HG03457 (cell line): ENCODE data around the gene CDK15.

Experiments used
- ATAC-seq: cut with Tn5 transposase; IDR thresholded peaks from one replicate; pipeline ENCODE4 v1.9.1; 2021; ENCODE audit warnings: moderate number of reproducible peaks; ENCODE audit not compliant: unreplicated experiment

CDK15 gene

DNA sequence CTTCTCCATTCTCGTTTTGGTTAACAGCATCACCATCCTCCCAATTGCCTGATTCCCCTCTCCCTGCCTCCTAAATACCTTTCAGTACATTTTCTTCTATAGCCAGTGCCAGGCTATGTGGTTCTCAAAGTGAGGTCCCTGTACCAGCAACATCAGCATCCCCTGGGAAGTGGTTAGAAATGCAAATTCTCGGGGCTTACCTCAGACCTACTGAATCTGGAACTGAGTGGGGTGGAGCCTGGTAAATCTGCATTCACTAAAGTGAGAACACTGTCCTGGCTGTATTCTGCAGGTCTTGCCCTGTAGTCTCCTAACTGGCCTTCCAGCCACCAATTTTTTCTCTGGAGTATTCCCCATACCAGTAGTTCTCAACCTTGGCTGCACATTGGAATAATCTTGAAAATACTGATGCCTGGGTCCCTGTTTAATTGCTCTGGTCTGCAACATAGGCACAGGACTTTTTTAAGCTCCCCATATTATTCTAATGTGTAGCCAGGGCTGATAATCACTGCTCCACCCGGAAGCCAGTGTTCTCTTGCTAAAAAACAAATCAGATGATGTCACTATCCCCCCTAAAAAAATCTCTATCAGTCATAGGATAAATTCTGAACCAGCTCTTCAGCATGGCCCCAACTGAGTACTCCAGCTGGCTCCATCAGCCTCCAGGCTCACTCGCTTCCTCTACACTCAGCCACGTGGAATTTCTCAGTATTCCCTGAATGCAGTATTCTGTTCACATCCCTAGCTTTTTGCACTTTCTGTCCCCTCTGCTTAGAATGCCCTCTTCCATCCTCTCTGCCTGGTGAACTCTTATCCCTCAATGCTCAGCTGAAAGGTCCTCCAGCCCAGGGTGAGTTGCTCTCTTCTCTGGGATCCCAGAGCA is 98.4 kb downstream of the CDK15 start:
- ATAC-seq, result peak; percentile 90

DNA sequence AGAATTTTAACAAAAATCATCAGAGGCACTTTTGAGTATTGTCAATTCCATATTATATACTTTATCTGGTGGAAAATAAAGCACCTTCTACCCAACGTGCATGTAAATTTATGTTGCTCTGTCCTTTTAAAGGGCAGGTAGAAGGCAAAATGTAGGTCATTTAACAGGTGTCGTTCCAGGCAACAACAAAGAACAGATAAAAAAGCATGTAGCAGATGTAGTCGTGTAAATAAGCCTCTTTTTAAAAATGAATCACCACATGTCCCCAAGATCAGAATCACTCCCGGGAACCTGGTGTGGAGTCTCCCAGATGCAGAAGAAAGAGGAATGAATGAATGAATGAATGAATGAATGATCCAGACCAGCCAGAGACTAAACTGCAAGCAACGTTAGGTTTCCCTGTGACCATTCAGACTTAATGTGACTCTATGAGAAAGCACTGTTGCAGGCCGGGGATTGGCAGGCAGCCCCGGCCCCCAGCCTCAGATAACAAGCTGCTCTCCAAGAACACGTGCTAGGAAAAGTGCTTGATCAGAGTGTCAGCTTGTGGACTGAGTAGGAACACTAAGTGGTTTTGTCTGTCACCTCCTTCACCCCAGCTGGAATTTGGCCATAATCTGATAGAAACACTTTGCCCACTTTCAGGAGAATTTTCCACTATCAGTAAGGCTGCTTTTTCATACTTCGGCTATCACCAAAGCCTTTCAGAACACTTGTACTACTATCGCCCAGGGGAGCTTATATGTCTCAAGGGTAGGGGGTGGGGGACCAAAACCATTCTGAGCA is 100.6 kb downstream of the CDK15 start:
- ATAC-seq, result no peak

DNA sequence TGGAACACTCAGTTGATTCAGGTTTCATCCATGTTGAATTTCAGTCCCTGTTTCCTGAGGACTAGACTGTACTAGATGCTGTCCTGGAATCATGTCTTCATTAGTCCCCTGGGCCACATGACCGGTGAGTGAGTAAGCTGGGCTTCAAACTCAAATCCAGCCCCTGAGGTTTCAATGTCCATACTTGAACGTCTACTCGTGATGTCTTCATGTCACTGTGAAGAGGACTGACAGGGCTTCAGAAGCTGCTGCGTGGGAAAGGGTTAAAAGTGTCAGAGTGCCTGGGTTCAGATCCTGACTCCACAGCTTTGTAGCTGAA is 101.2 kb downstream of the CDK15 start:
- ATAC-seq, result no peak

DNA sequence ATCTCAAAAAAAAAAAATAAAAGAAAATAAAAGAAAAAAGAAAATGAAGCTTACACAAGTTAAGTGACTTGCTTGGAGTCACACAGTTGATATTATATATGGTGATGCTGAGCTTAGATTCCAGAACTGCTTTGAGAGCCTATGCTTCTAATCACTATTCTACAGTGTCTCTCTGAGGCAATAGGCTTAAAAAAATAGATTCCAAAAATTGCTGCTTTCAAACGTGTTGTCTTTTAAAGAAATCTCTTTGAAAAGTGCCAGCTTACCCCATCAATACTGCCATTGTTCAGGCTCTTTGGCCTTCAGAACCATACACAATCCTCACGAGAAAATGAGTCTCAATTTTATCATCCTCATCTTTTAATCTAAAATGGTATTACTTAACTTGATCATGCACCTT is 102.6 kb downstream of the CDK15 start:
- no peak for ATAC-seq

DNA sequence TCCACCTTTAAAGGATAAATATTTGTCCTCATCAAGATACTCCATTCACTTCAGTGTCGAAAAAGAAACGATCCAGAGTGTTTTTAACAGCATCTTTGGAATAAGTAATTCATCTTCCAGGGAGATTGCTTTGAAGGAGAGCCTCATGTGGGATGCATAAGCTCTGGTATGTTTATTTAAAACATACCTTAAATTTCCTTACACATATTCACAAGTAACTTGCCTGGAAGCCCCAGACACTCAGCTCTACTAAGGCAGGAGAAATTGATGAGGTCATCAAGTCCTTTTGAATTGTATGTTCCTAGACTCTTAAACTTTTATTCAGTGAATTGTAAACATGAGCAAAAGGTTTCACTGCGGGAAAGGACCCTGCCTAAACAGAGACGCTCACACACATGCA is 103.0 kb downstream of the CDK15 start:
- ATAC-seq, result no peak

DNA sequence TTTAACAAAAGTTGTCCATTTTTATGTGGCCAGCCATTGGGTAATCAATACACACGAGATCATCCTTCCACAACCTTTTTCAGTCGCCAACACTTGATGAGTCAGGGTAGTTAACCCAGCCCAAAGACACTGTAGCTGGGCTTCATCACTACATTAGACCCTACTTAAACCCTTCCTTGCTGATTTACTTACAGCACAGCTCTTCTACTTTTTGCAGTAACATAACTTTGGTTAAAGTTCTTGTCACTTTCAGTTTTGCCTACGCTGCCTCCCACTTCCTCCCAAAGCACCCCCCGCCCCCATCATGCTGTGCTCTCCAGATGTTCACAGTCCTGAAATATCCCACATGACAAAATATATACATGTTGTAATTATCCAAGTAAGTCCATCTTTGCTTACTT is 103.6 kb downstream of the CDK15 start:
- ATAC-seq, result no peak

DNA sequence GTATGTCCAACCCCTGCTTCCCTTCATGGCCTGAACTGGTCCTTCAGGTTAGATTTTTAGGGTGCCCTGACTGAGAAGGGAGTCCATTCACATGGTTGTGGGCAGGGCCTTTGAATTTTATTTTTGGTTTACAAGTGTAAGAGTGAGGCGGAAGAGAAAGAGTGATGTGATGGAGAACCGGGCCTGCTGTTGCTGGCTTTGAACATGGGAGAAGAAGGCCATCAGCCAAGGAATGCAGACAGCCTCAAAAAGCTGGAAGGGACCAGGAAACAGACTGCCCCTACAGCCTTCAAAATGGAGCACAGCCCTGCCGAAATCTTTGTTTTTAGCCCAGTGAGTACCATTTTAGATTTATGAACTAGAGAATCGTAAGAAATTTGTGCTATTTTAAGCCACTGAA is 105.0 kb downstream of the CDK15 start:
- ATAC-seq, result no peak

DNA sequence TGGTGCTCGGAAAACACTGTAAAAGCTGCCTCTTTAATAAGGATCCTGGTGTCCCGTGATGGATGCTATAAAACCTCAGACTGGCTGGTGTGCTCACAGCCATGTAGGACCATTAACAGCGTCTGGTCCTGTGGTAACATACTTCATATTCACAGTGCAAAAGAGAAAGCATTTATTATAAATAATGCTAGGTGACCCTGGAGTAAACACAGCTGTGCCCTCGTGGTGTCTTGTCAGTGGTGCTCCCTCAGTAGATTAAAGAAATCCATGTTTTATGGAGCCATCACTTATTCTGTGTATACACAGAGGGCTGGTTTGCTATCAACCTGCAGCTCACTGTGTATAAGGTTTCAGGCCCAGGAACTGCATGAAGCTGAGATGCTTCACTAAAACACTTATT is 106.9 kb downstream of the CDK15 start:
- ATAC-seq, result no peak

DNA sequence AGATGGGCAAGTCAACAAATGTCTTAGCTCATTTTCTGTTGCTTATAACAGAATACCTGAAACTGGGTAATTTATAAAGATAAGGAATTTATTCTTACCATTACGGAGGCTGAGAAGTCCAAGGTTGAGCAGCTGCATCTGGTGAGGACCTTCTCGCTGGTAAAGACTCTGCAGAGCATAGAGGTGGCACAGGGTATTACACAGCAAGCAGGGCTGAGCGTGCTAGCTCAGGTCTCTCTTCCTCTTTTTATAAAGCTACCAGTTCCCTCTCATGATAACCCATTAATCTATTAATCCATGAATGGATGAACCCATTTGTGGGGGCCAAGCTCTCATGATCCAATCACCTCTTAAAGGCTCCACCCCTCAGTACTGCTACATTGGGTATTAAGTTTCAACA is 109.1 kb downstream of the CDK15 start:
- ATAC-seq, result no peak

DNA sequence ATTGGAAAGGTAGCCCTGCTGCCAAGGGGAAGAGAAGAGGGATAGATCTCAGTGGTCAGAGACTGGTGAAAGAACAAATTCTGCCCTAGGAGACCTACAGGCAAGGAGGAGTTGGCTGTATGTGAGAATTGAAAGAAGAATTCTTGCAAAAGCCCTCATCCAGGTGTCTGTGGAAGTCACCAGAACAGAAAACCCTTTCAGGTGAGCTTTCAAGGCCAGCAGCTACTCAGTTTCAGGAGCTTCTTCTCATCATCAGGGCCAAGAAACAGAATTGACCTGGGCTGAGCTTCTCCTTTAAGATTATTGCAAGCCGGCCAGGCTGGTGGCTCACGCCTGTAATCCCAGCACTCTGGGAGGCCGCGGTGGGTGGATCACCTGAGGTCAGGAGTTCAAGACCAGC is 110.2 kb downstream of the CDK15 start:
- no peak for ATAC-seq

DNA sequence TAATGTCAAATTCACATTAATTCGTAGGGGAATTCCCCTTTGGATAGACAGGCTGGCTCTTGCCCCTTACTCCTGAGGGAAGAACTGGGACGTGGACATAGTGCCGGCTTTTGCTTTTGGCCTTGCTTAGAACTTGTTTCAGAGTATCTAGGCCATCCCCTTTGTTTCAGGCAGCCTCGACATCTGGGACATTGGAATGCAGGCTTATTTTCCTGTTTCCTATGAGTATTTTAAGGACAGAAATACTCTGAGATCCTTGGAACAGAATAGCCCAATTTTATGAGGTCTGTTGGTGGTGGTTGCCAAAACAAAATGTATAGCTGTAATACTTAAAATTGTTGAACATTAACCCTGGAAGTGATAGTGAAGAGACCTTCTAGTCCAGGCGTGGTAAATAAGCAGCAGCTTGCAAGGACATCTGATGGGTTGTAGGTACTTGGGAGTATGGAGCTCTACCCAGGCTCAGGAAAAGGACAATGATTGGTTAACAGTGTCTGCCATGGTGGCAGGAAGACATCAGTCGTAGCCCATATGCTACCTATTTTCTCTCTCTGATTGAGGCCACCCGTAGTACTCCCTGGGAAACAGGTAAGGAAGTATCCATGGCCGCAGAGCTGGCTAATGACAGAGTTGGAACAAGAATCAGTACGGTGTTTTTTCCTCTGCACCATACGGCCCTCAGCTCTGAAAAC is 112.4 kb downstream of the CDK15 start:
- no peak for ATAC-seq

DNA sequence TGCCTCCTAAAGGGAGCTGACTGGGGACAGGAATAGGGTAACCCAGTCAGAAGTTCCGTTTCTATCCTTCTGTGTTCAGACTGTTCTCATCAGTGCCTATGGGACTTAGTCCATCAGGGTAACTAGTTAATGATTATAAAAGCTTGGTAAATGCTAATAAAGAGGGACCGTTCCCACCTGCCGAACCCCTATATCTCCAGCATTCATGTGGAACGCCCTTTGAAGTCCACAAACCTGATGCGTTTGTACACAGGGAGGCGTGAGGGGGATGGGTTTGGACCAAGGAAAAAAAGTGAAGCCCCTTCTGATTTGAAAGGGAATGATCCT is 112.9 kb downstream of the CDK15 start:
- no peak for ATAC-seq

DNA sequence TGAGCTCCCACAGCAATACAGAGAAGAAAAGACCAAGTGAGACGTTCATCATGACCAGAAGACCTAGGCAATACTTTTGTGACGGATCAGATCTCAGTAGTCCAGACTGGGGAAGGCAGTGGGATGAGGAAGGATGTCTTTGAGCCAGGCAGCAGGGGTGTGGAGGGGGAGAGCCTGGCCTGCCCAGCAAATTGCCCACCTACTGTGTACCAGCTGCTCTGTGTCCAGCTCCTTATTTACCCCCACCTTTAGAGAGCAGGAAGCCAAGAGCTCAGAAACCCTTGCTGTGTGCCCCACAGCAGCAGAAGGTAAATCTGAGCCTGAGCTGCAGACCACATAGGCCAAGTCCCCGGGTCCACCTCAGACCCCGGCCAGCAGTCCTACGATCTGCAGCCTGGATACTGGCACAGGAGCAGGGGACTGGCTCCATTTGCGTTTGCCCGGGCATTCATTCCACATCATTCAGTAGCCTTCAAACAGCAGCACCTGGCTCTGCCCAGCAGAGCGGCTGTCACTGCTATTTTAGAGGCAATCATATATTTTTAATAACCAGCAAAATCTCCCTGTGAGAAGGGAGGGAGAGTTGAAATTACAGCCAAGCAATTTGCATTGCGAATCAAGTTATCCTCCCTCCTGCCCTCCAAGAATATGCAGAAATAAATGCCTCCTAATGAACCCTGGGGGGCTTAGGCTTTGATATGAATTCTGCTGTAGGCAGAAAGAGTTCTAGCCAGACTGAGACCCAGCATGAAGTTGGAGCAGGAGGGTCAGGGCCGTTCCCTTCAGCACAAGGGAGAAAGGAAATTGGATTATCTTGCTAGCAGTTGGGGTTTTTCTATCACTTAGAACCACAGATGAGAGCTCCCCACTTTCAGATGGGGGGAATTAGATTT is 117.3 kb downstream of the CDK15 start:
- no peak for ATAC-seq

DNA sequence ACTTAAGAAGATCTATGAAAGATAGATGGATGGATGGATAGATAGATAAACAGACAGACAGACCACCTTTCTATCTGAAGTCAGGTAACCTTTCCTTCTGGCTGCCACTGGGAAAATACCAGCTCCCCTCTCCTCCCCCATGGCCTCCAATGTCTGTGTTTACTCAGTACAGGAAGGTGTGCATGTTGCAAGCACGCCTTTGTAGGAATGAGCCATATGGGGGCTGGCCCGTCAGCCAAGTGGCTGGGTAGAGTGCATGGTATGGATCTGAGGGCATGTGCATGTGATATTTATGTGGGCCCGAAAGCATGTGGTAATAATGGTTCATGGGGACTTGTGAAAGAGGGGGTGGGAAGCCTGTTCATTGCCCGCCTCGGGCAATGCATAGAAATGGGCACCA is 118.1 kb downstream of the CDK15 start:
- no peak for ATAC-seq

DNA sequence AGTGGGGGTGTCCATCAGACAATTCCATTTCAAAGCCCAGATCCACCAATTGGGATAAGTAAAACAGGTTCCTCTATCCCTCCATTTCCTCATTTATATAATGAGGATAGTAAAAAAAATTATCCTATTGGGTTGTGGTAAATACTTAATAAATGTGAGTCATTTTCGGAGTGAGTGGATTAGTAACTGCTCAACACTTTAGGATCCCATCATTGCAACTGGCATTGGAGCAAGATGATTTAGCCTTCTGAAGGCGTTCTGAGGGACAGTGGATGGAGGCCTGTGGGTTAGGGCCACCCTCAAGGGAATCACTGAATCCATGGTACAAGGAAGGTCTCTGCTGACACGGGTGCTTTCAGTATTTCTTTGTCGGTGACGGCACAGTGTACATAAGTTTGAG is 118.7 kb downstream of the CDK15 start:
- ATAC-seq, result no peak

DNA sequence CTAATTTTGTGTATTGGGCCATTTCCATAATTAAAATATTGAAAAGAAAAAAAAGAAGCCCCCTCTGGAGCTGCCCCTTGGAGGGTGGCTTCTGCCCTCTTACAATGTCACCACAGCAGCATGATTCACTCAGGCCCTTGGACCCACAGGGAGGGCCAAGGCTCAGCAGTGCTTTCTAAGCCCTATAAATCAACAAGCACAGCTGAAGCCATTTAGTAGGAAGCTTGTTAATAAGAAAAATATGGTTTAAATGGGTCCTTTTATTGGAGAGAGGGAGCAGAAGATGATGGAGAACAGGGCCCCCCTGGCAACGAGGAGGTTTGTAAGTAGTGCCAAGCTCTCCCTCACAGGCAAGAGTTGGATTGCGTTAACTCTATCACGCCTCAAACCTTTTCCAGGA is 119.7 kb downstream of the CDK15 start:
- no peak for ATAC-seq

DNA sequence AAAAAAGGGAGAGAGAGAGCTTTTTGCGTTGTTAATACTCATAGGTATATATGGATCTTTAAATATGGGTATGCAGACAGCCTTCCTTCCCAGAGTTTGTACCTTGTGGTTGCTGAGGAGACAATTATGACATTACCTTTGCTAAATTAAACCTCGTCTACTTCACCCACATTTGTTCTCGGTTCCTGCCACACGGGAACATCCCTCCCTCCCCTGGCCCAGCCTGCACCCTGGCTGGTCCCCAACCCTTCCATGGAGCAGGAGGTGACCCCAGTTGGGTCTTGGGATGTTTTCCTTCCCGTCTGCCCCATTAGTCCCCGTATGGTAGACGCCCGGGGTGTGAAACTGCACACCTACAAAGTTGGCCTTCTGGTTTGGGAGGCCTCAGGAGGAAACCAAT is 122.0 kb downstream of the CDK15 start:
- no peak for ATAC-seq

DNA sequence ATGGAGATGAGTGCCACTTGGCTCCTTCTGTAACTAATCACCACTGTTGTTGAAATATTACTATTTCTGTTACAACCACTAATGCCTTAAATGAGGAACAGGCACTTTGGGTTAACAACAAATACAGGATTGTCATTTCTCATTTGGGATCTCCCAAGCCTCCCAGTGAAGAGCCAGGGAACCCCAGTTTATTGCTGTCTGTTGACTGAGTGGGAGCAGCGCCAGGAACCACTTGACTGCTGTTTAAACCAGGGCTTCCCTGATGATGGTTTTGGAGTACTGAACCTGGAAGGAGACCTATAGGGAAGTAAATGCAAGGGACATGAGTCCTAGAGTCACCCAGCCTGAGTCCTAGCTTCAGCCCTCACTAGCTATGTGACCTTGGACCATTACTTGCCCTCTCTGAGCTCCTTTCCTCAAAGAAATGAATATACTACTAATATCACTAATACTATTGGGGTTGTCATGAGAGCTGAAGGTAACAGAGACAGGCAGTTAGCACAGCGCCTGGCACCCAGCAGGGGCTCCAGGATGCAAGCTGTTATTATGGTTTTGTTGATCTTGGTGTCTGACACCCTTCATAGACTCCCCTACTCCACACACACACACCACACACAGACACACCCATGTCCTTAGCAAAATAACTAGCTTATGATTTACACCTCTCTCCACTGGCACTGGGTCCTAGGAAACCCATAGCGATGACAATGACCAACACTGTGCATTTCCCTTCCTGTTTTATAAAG is 123.1 kb downstream of the CDK15 start:
- no peak for ATAC-seq

DNA sequence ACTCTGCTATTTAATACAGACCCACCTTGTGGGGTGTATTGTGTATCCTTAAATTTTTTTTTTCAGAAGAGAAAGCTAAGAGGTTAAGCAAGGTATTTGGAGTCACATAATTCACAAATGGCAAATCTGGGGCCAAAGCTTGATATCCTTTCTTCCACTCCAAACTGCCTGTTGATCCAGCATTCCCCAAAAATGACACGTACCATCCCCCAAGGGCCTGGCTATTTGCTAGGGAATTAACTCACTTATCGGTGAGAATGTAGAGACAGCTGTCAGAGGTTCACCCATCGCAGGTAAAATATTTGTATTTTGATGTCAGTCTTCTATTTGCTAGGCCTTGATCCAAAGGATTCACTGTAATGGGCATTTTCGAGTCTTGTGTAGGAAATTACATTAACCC is 123.7 kb downstream of the CDK15 start:
- ATAC-seq, result no peak

DNA sequence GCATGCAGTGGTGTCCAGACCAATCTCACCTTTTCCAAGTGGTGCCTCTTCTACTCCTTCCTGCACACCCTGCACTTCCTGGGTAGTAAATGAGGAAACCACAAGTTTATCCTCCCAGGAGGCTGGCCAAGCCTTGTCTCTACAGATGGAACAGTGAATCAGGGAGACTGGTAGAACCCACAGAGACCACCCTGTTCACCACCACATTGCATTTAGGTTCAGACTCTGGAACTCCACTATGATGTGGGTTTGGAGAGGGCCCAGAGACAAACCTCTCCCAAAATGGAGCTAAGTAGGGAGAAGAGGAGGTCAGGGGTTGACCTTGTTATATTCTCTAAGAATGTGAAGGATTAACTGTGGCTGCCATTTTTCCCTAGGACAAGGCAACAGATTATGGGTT is 124.5 kb downstream of the CDK15 start:
- no peak for ATAC-seq
